SK-N-SH treated with all-trans-retinoic acid at 6 μM for 48 hours (cell line): ENCODE data around the gene JKAMP.

Experiments
- ATAC-seq: fragments of 200-7000 bp; cut with Tn5 transposase; 3 replicates; pipeline ENCODE4 v1.9.1; 2020; ENCODE audit warnings: mild to moderate bottlenecking, moderate library complexity
- ARNTL ChIP-seq: fragments of 450-650 bp; formaldehyde crosslinking; IDR thresholded peaks from 2 replicates; pipeline ENCODE4 v1.5.0; 2020; ENCODE audit warnings: low read depth, mild to moderate bottlenecking, moderate library complexity, borderline replicate concordance
- BACH2 ChIP-seq: fragments of 250-450 bp; sonication (Bioruptor Pico); IDR thresholded peaks from 2 replicates; pipeline ENCODE4 v1.9.0; 2021; ENCODE audit warnings: mild to moderate bottlenecking, borderline replicate concordance
- CSDC2 ChIP-seq: fragments of 250-450 bp; sonication (Bioruptor Pico); IDR thresholded peaks from 2 replicates; pipeline ENCODE4 v1.5.0; 2020; ENCODE audit warnings: mild to moderate bottlenecking, moderate library complexity
- CSRNP3 ChIP-seq: fragments of 250-450 bp; sonication (Bioruptor Pico); IDR thresholded peaks from 2 replicates; pipeline ENCODE4 v1.5.1; 2021; ENCODE audit warnings: mild to moderate bottlenecking, moderate library complexity
- ESRRG ChIP-seq: fragments of 250-450 bp; sonication (Bioruptor Pico); IDR thresholded peaks from 2 replicates; pipeline ENCODE4 v1.6.1; 2021; ENCODE audit warnings: mild to moderate bottlenecking
- GLIS3 ChIP-seq: fragments of 250-450 bp; sonication (Bioruptor Pico); IDR thresholded peaks from 2 replicates; pipeline ENCODE4 v1.5.0; 2020; ENCODE audit warnings: mild to moderate bottlenecking, moderate library complexity
- ISL1 ChIP-seq: fragments of 250-450 bp; sonication (Bioruptor Pico); IDR thresholded peaks from 2 replicates; pipeline ENCODE4 v2.1.2; 2022; ENCODE audit warnings: mild to moderate bottlenecking, moderate library complexity
- OSR1 ChIP-seq: fragments of 250-450 bp; sonication (Bioruptor Pico); IDR thresholded peaks from 2 replicates; pipeline ENCODE4 v1.8.0; 2022; ENCODE audit warnings: moderate library complexity, mild to moderate bottlenecking, inconsistent platforms
- PATZ1 ChIP-seq: fragments of 250-450 bp; sonication (Bioruptor Pico); IDR thresholded peaks from 2 replicates; pipeline ENCODE4 v1.8.0; 2020; ENCODE audit warnings: mild to moderate bottlenecking, moderate library complexity, borderline replicate concordance
- POU6F1 ChIP-seq: fragments of 250-450 bp; sonication (Bioruptor Pico); IDR thresholded peaks from 2 replicates; pipeline ENCODE4 v1.8.0; 2021; ENCODE audit warnings: low read depth, mild to moderate bottlenecking, moderate library complexity, borderline replicate concordance
- PPARA ChIP-seq: fragments of 250-450 bp; sonication (Bioruptor Pico); IDR thresholded peaks from 2 replicates; pipeline ENCODE4 v1.5.0; 2020; ENCODE audit warnings: mild to moderate bottlenecking, borderline replicate concordance
- TOX ChIP-seq: fragments of 250-450 bp; sonication (Bioruptor Pico); IDR thresholded peaks from 2 replicates; pipeline ENCODE4 v1.8.0; 2021; ENCODE audit warnings: mild to moderate bottlenecking, moderate library complexity, borderline replicate concordance
- ZC3H10 ChIP-seq: fragments of 250-450 bp; sonication (Bioruptor Pico); IDR thresholded peaks from 2 replicates; pipeline ENCODE4 v1.5.1; 2021; ENCODE audit warnings: mild to moderate bottlenecking, moderate library complexity
- ZFP3 ChIP-seq: fragments of 250-450 bp; sonication (Bioruptor Pico); IDR thresholded peaks from 2 replicates; pipeline ENCODE4 v1.5.0; 2020; ENCODE audit warnings: mild to moderate bottlenecking, moderate library complexity
- ZFP30 ChIP-seq: fragments of 450-650 bp; formaldehyde crosslinking; IDR thresholded peaks from 2 replicates; pipeline ENCODE4 v1.5.0; 2022; ENCODE audit warnings: mild to moderate bottlenecking, moderate library complexity
- ZNF565 ChIP-seq: fragments of 450-650 bp; formaldehyde crosslinking; conservative IDR thresholded peaks from 2 replicates; pipeline ENCODE4 v1.5.0; 2020; ENCODE audit warnings: low read depth, mild to moderate bottlenecking, moderate library complexity
- ZNF70 ChIP-seq: fragments of 450-650 bp; formaldehyde crosslinking; IDR thresholded peaks from 2 replicates; pipeline ENCODE4 v1.5.0; 2020; ENCODE audit warnings: mild to moderate bottlenecking, moderate library complexity
- ZNF8 ChIP-seq: fragments of 450-650 bp; formaldehyde crosslinking; IDR thresholded peaks from 2 replicates; pipeline ENCODE4 v1.5.0; 2020; ENCODE audit warnings: mild to moderate bottlenecking, moderate library complexity
- TF ChIP-seq, protein P1 (sequence below): fragments of 250-450 bp; sonication (Bioruptor Pico); IDR thresholded peaks from 2 replicates; pipeline ENCODE4 v1.5.0; 2020; ENCODE audit warnings: mild to moderate bottlenecking, moderate library complexity
- TF ChIP-seq, protein P2 (sequence below): fragments of 250-450 bp; sonication (Bioruptor Pico); IDR thresholded peaks from 2 replicates; pipeline ENCODE4 v1.5.1; 2020; ENCODE audit warnings: low read depth, mild to moderate bottlenecking, moderate library complexity

JKAMP gene

DNA sequence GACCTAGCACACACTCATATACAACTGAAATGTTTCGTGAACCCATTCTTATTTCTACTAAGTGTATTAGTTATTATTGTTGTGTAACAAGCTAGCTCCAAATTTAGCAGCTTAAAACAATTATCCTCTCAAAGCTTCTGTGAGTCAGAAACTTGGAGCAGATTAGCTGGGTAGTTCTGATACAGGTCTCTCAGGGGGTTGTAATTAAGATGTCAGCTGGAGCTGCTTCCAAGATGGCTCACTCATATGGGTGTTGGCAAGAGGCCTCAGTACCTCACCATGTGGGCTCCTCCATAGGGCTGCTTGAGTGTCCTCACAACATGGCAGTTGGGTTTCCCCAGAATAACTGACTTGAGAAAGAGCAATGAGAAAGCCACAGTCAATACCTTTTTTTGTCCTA, 28.9 kb upstream of the JKAMP start:
- TF ChIP-seq PPARA (no peak), OSR1 (CRISPR knock-in tag) (no peak), ZFP30 (CRISPR knock-in tag) (no peak), ISL1 (CRISPR knock-in tag) (no peak), ZC3H10 (CRISPR knock-in tag) (no peak), ZNF70 (CRISPR knock-in tag) (no peak), CSDC2 (CRISPR knock-in tag) (no peak), ZNF565 (CRISPR knock-in tag) (no peak), ARNTL (CRISPR knock-in tag) (no peak), GLIS3 (CRISPR knock-in tag) (no peak), POU6F1 (no peak)
- TF ChIP-seq, protein P1, sequence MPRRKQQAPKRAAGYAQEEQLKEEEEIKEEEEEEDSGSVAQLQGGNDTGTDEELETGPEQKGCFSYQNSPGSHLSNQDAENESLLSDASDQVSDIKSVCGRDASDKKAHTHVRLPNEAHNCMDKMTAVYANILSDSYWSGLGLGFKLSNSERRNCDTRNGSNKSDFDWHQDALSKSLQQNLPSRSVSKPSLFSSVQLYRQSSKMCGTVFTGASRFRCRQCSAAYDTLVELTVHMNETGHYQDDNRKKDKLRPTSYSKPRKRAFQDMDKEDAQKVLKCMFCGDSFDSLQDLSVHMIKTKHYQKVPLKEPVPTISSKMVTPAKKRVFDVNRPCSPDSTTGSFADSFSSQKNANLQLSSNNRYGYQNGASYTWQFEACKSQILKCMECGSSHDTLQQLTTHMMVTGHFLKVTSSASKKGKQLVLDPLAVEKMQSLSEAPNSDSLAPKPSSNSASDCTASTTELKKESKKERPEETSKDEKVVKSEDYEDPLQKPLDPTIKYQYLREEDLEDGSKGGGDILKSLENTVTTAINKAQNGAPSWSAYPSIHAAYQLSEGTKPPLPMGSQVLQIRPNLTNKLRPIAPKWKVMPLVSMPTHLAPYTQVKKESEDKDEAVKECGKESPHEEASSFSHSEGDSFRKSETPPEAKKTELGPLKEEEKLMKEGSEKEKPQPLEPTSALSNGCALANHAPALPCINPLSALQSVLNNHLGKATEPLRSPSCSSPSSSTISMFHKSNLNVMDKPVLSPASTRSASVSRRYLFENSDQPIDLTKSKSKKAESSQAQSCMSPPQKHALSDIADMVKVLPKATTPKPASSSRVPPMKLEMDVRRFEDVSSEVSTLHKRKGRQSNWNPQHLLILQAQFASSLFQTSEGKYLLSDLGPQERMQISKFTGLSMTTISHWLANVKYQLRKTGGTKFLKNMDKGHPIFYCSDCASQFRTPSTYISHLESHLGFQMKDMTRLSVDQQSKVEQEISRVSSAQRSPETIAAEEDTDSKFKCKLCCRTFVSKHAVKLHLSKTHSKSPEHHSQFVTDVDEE (CRISPR knock-in tag), result no peak
- TF ChIP-seq, protein P2, sequence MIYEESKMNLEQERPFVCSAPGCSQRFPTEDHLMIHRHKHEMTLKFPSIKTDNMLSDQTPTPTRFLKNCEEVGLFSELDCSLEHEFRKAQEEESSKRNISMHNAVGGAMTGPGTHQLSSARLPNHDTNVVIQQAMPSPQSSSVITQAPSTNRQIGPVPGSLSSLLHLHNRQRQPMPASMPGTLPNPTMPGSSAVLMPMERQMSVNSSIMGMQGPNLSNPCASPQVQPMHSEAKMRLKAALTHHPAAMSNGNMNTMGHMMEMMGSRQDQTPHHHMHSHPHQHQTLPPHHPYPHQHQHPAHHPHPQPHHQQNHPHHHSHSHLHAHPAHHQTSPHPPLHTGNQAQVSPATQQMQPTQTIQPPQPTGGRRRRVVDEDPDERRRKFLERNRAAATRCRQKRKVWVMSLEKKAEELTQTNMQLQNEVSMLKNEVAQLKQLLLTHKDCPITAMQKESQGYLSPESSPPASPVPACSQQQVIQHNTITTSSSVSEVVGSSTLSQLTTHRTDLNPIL, result no peak
- peak; percentile 34 for ATAC-seq

- TF ChIP-seq CSDC2 (CRISPR knock-in tag), result no peak
- no peak for TF ChIP-seq PPARA
- TF ChIP-seq, protein P2, result no peak
- TF ChIP-seq ESRRG (CRISPR knock-in tag), result no peak
Measured at GRCh38 chr14:59458486-59458885, 25.8 kb upstream of the JKAMP start.

DNA sequence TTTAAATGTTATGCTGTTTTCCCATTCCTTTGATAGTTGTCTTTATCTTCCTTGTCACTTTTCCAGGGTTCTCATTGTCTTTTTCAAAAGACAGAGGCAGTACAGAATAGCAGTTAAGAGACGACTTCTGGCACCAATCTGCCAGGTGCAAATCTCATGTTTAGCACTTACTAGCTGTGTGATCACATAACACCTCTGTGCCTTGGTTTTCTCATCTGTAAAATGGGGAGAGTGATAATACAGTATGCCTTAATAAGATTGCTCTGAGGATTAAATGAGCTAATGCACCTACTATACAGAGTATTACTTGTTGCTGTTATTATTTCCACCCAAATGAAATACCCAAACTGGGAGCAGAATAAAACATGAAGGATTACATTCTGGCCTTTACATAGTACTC, 23.9 kb upstream of the JKAMP start:
- TF ChIP-seq POU6F1 (no peak), CSDC2 (CRISPR knock-in tag) (no peak), PPARA (no peak), ESRRG (CRISPR knock-in tag) (no peak), BACH2 (CRISPR knock-in tag) (no peak), ZFP3 (CRISPR knock-in tag) (no peak), ZNF8 (no peak), ZNF70 (CRISPR knock-in tag) (no peak), GLIS3 (CRISPR knock-in tag) (no peak), OSR1 (CRISPR knock-in tag) (no peak), ZFP30 (CRISPR knock-in tag) (no peak), CSRNP3 (CRISPR knock-in tag) (no peak), TOX (CRISPR knock-in tag) (no peak), PATZ1 (CRISPR knock-in tag) (no peak), ARNTL (CRISPR knock-in tag) (no peak)
- TF ChIP-seq, protein P1 (CRISPR knock-in tag), result no peak

More at GRCh38 chr14:59458486-59458885, 25.8 kb upstream of the JKAMP start:
- no peak for ATAC-seq

More for the DNA sequence above, 23.9 kb upstream of the JKAMP start:
- no peak for ATAC-seq
